HG03175 (cell line): ENCODE measurements around the gene SGSH.
"Not testable (repeated sequence)": the region's sequence is repeated elsewhere in the genome, so short reads cannot be mapped to it uniquely, and the experiment has no call there.

Experiments
- ATAC-seq: cut with Tn5 transposase; IDR thresholded peaks from one replicate; pipeline ENCODE4 v1.9.1; 2021; ENCODE audit warnings: mild to moderate bottlenecking, moderate library complexity; ENCODE audit not compliant: unreplicated experiment

The SGSH gene

DNA sequence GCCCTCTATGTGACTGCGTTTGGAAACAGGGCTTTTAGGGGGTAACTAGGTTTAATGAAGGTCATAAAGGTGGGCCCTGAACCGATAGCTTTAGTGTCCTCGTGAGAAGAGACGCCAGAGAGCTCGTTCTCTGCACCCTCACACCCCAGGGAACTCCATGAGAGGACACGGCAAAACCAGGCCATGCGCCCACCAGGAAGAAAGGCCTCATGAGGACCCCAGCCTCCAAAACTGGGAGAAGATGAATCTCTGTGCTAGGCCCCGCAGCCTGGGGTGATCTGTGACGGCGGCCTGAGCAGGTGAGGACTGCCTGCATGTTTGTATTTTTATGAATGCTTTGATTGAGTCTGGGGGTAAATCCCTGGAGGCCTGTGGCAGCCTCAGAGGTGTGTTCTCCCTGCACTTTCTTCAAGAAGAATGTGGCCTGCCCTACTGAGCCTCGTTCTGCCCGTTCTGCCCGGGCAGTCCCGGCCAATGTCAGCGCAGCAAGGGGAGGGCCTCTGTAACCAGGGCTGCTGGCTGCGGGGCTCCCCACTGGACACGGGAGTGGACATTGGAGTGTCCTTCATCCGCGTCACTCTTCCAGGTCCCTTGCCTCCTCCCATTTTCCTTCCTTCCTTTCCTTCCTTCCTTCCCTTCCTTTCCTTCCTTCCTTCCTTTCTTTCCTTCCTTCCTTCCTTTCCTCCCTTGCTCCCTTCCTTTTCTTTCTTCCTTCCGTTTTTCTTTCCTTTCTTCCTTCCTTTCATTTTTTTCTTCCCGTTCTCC is 33.7 kb upstream of the SGSH start:
- no peak for ATAC-seq

DNA sequence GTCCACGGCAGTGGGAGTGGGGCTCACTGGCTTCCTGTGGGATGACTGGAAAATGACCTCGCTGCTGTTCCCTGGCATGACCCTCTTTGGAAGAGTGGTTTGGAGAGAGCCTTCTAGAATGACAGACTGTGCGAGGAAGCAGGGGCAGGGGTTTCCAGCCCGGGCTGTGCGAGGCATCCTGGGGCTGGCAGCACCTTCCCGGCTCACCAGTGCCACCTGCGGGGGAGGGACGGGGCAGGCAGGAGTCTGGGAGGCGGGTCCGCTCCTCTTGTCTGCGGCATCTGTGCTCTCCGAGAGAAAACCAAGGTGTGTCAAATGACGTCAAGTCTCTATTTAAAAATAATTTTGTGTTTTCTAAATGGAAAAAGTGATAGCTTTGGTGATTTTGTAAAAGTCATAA is 32.7 kb upstream of the SGSH start:
- peak; percentile 58 for ATAC-seq

DNA sequence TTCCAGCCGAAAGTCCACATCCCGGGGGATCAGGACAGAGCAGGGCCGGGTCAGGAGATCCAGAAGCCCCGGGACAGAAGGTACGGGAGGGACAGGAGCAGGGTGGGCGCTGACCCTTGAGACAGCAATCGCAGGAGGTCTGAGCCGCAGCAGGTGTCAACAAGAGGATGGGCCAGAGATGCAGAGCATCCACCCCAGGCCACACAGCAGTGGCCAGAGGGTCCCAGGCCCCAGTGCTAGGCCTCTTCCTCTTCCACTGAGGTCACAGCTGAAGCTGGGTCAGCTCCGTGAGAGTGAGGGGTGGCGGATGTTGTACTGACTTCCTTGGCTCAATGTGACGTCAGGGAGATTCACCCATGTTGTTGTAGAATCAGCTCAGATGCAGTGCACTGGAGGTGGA is 31.8 kb upstream of the SGSH start:
- ATAC-seq = no peak

DNA sequence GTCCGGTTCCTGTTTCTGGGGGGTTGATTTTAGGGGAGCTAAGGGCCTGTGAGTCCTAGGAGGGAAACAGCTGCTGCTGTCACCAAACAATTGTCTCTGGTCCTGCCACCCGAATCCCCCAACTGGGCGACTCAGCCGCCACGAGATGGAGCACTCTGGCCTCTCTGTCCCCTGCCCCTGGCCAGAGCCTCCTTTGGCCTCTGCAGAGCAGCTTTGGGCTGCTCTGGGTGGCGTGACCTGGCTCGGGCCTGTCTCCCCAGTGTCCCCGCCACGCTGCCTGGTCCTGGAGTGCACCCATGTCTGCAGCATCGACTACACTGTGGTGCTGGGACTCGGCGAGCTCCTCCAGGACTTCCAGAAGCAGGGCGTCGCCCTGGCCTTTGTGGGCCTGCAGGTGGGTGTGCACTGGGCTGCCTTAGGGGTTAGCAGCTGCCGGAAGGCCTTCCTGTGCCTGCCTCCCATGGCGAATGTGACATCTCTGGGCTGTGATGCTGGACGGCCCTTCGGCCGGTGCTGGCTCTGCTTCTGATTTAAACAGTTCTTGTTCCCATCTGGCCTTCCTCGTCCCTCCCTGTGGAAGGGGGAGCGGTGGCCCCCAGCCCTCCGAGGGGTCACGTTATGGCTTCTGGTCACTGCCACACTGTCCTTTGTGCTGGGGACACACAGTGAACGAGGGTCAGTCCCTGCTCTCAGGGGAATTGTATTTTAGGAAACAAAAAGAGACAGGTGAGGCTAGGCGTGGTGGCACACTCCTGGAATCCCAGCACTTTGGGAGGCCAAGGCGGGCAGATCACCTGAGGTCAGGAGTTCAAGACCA is 29.0 kb upstream of the SGSH start:
- no peak for ATAC-seq

DNA sequence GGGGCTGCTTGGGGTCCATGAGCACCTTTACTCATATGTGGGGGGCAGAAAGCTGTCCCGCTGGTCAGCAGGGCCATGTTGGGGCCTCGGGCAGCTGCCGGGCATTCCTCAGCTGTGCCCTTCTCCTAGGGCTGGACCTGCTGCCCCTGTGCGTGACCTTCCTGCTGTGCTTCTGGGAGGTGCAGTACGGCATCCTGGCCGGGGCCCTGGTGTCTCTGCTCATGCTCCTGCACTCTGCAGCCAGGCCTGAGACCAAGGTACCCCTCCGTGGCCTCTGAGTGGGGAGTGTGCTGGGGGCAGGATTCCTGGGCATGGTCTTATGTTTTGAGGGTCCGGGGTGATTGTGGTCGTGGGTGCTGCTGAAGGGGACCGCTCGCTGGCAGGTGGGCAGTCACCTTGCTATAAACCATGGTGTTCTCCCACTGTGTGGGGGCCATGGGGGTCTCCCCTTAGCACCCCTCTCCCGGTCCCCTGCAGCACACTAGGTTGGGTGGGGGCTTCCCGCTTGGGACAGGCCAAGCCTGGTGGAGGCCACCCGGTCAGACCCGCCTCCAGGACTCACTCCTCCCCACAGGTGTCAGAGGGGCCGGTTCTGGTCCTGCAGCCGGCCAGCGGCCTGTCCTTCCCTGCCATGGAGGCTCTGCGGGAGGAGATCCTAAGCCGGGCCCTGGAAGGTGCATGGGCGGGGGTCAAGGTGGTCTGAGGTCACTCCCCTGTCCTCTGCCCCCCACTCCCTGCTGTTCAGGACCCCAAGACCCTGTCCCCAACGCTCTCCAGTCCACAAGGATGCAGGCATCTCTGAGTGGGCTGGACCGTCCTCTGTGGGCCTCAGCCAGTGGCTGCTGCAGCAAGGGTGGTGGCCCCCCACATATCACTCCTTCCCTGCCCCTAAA is 28.1 kb upstream of the SGSH start:
- no peak for ATAC-seq

DNA sequence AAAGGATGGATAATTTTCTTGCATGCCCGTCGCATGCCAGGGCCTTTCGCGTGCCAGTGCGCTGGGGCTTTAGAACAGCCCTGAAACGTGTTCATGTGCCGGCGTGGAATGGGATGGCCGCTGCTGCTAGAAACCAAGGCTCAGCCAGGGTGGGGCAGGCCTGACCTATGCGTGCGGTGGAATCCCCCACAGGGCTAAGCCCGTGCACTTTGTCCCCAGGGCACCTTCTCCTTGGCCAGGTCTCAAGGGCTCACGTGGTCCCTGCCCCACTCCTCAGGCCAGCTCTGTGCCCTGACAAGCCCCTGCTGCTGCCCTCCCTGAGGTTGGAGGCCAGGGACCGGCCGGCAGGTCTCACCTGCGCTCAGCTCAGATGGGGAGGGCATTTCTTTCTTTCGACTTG is 27.4 kb upstream of the SGSH start:
- ATAC-seq = no peak

DNA sequence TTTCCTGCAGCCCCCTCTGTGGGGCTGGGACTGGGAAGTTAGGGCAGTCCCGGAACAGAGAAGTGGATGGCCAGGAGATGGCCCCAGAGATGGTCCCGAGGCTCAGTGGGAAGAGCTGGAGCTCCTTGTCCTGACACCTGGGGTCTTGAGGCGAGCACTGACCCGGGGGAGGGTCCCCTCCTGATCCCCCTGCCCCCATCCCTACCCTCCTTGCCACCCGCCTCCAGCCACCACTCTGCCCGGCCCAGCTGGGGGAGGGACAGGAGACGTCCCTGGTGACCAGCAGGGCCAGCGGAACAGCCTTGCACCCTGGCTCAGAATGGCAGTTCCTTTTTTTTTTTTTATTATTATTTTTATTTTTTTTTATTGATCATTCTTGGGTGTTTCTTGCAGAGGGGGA is 26.6 kb upstream of the SGSH start:
- ATAC-seq = no peak

DNA sequence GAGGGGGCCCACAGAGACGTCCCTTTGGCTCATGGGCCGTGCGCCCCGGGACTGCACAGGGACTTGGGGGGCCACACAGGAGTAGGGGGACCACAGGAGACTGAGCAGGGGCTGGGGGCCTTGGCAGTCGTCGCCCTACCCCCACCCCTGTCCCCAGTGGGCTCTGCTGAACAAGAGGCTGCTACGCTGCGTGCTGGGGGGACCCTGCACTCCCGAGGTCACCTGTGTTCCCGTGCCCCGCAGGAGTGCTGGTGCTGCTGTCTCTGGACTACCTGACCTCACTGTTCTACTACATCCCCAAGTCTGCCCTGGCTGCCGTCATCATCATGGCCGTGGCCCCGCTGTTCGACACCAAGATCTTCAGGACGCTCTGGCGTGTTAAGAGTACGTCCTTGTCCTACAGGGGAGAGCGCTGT is 26.1 kb upstream of the SGSH start:
- ATAC-seq = no peak

DNA sequence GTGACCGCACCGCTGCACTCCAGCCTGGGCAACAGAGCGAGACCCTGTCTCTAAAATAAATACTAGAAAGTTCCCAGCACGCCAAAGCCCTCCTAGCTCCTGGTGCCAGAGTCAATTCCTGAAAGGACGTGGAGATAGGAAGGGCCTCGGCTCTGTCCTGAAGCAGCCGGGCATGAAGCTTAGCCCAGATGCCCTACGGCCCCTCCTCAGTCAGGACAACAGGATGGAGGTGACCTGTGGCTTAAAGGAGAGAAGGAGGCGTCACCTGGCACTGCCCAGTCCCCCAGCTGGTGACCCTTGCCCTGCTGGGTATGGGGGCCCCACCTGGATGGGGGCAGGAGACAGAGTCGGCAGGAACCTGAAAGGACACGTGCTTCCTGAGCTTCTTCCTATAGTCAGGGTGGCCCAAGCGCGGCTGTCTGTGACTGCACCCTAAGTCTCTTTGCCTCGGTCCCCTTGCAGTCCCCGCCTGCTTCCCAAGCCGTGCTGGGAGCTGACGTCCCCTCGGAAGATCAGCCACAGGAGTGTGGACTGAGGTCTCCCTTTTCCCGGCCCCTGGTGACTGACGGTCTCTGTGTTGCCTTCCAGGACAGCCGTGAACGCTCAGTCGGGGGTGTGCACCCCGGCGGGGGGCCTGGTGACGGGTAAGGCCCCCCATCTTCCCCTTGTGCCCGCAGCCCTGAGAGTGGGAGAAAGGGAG is 25.6 kb upstream of the SGSH start:
- ATAC-seq = no peak

DNA sequence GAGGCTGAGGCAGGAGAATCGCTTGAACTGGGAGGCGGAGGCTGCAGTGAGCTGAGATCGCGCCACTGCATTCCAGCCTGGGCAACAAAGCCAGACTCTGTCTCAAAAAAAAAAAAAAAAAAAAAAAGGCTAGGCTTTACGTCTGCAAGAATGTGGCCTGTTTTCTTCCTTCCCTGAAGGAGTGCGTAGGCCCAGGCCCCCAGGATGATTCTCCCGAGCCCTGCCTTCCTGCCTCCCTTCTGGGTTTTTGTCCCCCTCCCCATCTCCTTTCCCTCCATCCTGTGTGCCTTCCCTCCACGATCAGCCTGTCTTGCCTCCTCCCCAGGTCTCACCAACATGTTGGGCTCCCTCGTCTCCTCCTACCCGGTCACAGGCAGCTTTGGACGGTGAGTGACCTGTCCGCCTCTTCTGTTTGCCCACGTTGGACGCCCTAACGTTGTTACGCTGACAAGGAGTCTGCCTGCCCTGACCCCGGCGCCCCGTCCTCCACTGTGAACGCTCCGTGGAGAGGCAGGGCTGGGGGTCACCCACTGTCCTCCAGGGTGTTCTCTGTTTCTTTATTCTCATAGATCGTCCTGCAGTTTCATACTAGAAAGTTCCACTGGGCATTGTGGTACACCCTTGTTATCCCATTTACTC is 24.9 kb upstream of the SGSH start:
- no peak for ATAC-seq

DNA sequence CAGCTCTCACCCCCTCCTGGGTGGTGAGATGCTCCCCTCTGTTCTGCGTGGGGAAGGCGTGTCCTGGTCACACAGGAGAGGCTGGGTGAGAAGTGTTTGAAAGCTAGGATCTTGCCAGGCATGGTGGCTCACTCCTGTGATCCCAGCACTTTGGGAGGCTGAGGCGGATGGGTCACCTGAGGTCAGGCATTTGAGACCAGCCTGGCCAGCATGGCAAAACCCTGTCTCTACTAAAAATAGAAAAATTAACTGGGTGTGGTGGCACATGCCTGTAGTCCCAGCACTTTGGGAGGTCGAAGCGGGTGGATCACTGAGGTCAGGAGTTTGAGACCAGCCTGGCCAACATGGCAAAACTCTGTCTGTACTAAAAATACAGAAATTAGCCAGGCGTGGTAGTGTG is 24.3 kb upstream of the SGSH start:
- ATAC-seq = not testable (repeated sequence)

DNA sequence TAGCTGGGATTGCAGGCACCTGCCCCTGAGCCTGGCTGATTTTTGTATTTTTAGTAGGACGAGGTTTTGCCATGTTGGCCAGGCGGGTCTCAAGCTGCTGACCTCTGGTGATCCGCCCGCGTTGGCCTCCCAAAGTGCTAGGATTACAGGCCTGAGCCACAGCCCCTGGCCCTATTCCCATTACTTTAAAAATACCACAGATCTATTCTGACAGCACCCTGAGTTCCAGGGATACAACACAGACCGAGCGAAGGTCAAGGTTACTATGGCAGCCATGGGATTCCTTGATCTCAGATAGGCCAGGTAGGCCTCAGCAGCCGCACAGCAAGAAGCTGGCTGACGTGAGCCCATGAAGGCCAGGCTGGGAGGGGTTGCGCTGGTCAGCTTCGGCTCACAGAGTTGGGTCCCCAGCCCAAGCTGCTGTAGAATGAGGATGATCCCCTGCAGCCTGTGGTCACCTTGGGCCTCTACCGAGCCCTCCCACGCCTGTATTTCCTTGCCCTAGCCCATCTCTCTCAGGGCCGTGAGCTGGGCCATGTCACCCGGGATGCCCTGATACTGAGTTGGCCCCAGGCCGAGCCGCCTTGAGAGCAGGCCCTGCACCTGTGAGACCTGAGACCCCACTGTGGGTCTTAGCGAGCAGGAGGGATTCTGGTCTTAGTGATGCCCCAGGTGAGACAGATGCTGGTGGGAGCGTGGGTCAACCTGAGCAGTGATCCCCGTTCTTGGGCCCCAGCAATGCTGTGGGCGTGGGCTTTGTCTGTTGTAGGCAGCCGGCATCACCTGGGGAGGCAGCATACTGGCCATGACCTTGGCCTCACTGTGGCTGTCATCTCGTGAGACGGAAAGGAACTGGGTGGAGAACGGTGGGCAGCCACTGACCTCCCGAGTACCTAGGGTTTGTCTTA is 23.6 kb upstream of the SGSH start:
- no peak for ATAC-seq

DNA sequence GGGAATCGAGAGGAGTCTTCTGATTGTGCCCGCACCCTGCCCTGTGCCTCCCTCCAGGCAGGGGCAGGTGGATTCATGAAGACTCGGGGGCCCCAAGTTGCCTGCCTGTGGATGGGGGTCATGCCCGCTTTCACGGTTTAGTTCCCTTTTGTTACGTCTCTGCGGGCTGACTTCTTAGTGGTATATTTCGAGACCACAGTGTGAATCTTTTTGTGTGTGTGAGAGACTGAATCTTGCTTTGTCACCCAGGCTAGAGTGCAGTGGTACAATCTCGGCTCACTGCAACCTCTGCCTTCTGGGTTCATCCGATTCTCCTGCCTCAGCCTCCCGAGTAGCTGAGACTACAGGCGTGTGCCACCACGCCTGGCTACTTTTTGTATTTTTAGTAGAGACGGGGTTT is 22.4 kb upstream of the SGSH start:
- no peak for ATAC-seq

DNA sequence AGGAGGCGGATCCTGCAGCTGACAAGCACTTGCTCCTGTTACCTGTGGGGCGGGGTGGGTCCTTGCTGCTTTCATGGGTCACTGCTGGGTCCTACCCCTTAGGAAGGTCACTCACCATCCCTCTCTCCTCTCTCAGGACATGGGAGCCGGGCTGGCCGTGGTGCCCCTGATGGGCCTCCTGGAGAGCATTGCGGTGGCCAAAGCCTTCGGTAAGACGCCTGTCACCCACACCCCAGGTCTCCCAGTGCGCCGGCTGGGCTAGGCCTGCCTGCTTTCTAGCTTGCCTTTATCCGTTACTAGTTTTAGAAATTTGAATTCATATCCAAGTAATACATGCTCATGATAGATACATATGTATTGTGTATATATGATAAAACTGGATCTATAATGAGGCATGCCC is 17.3 kb upstream of the SGSH start:
- ATAC-seq = no peak

DNA sequence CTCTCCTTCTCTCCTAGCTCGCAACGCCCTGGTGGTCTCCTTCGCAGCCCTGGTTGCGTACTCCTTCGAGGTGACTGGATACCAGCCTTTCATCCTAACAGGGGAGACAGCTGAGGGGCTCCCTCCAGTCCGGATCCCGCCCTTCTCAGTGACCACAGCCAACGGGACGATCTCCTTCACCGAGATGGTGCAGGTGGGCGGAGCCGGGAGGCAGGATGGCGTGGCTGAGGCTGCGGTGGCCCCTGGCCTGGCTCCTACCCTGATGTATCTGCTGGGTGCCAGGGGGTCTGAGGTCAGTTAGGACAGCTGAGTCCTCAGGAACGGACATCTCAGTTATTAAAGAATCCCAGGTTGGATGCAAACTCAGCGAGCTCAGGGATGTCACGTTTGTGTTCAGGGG is 16.8 kb upstream of the SGSH start:
- no peak for ATAC-seq

DNA sequence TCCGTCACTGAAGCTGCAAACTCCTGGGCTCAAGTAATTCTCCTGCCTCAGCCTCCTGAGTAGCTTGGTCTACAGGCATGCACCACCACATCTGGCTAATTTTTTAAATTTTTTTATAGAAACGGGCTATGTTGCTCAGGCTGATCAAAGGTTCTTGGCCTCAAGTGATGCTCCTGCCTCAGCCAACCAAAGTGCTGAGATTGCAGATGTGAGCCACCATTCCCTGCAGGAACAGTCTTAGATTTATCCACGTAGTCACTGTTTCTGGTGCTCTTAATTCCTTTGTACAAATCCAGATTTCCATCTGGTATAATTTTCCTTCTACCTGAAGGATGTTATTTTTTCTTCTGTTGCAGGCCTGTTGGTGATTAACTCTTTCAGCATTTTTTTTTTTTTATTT is 13.1 kb upstream of the SGSH start:
- no peak for ATAC-seq

DNA sequence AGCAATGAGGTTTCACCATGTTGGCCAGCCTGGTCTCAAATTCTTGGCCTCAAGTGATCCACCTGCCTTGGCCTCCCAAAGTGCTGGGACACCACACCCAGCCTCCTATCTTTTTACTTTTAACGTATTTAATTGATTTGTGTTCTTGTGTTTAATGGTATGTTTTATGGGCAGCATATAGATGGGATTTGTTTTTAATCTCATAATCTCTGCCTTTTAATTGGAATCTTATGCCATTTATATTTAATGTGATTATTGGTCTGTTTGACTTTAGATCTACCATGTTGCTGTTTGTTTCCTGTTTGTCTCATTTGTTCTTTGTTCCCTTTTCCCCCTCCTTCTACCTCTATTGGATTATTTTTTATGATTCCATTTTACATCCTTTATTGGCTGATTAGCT is 12.3 kb upstream of the SGSH start:
- ATAC-seq = no peak

DNA sequence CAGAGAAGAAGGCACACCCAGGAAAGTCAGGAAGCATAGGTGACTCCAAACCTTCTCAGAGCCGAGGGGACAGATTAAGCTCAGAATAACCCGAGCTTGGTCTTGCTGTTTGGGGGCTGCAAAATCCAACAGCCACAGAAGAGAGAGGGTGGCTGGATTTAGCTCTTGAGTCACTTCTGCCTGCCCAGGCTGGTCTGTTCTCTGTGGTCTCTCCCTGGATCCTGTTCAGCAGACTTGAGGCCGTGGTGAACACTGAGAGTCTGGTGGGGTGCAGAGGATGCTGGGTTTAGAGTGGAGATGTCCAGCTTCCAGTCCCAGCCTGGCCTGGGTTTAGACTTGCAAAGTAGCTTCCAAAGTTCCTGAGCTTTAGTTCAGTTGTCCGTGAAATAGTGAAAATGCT is 8.9 kb upstream of the SGSH start:
- ATAC-seq = no peak

DNA sequence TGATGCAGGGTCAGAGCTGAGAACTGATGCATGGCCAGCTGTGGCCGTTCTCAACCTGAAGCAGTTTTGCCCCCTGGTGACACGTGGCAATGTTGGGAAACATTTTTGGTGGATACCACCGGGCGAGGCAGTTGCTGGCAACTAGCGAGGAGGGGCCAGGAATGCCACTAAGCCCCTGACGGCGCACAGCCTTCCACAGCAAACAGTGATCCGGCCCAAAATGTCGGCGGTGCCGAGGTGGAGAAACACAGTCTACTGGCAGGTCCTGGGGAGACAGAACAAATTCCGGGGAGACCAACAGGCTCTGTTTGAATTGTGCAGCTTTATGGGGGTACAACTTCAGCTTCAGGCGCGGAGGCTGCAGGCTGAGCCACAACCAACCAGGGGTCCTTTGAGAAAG is 8.3 kb upstream of the SGSH start:
- no peak for ATAC-seq
